ENCODE measurements around the gene UNC5C.

UNC5C gene

GRCh38 chr4:95386410-95386809 lies 162.4 kb downstream of the UNC5C start:
- DNase-seq, result no peak

- DNase-seq, result no peak
These were observed 166.8 kb downstream of the UNC5C start for GRCh38 chr4:95381843-95382580.

GRCh38 chr4:95379633-95380032 lies 169.1 kb downstream of the UNC5C start:
- DNase-seq, result no peak

GRCh38 chr4:95377366-95377900 lies 171.3 kb downstream of the UNC5C start:
- DNase-seq, result no peak

GRCh38 chr4:95371476-95372224 lies 177.1 kb downstream of the UNC5C start:
- DNase-seq, result no peak

- DNase-seq, result no peak
These were observed 180.9 kb downstream of the UNC5C start for GRCh38 chr4:95367824-95368223.

GRCh38 chr4:95363966-95364365 lies 184.8 kb downstream of the UNC5C start:
- no peak for DNase-seq

GRCh38 chr4:95363559-95363925 lies 185.2 kb downstream of the UNC5C start:
- no peak for DNase-seq

- DNase-seq, result no peak
These were observed 185.7 kb downstream of the UNC5C start for GRCh38 chr4:95362906-95363558.

- DNase-seq, result no peak
These were observed 186.7 kb downstream of the UNC5C start for GRCh38 chr4:95362066-95362465.

- DNase-seq, result no peak
These were observed 187.1 kb downstream of the UNC5C start for GRCh38 chr4:95361696-95361965.

- no peak for DNase-seq
These were observed 187.7 kb downstream of the UNC5C start for GRCh38 chr4:95360906-95361695.

- no peak for DNase-seq
These were observed 188.4 kb downstream of the UNC5C start for GRCh38 chr4:95360256-95360903.

GRCh38 chr4:95358421-95358820 lies 190.4 kb downstream of the UNC5C start:
- DNase-seq, result no peak

- no peak for DNase-seq
These were observed 193.8 kb downstream of the UNC5C start for GRCh38 chr4:95355021-95355420.

- DNase-seq, result no peak
These were observed 200.4 kb downstream of the UNC5C start for GRCh38 chr4:95348418-95348817.

GRCh38 chr4:95343235-95343634 lies 205.5 kb downstream of the UNC5C start:
- DNase-seq, result no peak

- no peak for DNase-seq
These were observed 208.6 kb downstream of the UNC5C start for GRCh38 chr4:95340191-95340590.

- no peak for DNase-seq
These were observed 223.1 kb downstream of the UNC5C start for GRCh38 chr4:95325665-95326064.

- DNase-seq, result no peak
These were observed 229.6 kb downstream of the UNC5C start for GRCh38 chr4:95319169-95319568.

GRCh38 chr4:95318483-95318882 lies 230.3 kb downstream of the UNC5C start:
- no peak for DNase-seq

GRCh38 chr4:95318044-95318443 lies 230.7 kb downstream of the UNC5C start:
- DNase-seq, result no peak

Measured in activated CD8-positive, alpha-beta memory T cell treated with anti-CD3 and anti-CD28 coated beads, Interleukin-2, amount 50 U/mL, for 4 hours (primary cell).